GM23338 (cell line): ENCODE measurements around the gene C9orf85. TPM values are rescaled to one million over a fixed set of nuclear protein-coding genes. Genes with fewer than 3 reads are reported as not detected.
A peak's percentile ranks its signal among the peaks of the same experiment; 100 is the strongest.

ENCODE experiments used
- ATAC-seq: fragments of 200-7000 bp; cut with Tn5 transposase; 3 replicates; pipeline ENCODE4 v1.9.1; 2020
- DNase-seq: peaks from one replicate; pipeline ENCODE4 v3.0.0-alpha.2; 2015; ENCODE audit warnings: low spot score
- H2AFZ ChIP-seq: fragments of 200-600 bp; sonication (generic); 2 replicates; pipeline ENCODE4 v1.8.0; 2016; ENCODE audit warnings: antibody characterized with exemption, mild to moderate bottlenecking, moderate library complexity
- H3F3A ChIP-seq: fragments of 200-600 bp; sonication (generic); replicated peaks from 2 replicates; pipeline ENCODE4 v1.8.0; 2017; ENCODE audit warnings: antibody characterized with exemption, mixed run types, low read depth
- H3K27ac ChIP-seq: fragments of 200-600 bp; sonication (generic); 2 replicates; pipeline ENCODE4 v1.6.1; 2016; ENCODE audit warnings: low read depth
- H3K27me3 ChIP-seq: fragments of 200-600 bp; sonication (generic); 2 replicates; pipeline ENCODE4 v1.8.0; 2016; ENCODE audit warnings: mild to moderate bottlenecking, mixed run types, moderate library complexity; ENCODE audit not compliant: insufficient read depth
- H3K36me3 ChIP-seq: fragments of 200-600 bp; sonication (generic); 2 replicates; pipeline ENCODE4 v1.8.0; 2016; ENCODE audit warnings: mild to moderate bottlenecking; ENCODE audit not compliant: insufficient read depth
- H3K4me1 ChIP-seq: fragments of 200-600 bp; sonication (generic); 2 replicates; pipeline ENCODE4 v1.8.0; 2016; ENCODE audit warnings: mild to moderate bottlenecking, moderate library complexity; ENCODE audit not compliant: insufficient read depth
- H3K4me2 ChIP-seq: fragments of 200-600 bp; sonication (generic); 2 replicates; pipeline ENCODE4 v1.7.1; 2017; ENCODE audit warnings: mixed run types
- H3K4me3 ChIP-seq: fragments of 200-600 bp; sonication (generic); 2 replicates; pipeline ENCODE4 v1.6.1; 2016; ENCODE audit warnings: mixed run types
- H3K79me2 ChIP-seq: fragments of 200-600 bp; sonication (generic); replicated peaks from 2 replicates; pipeline ENCODE4 v1.8.0; 2017; ENCODE audit warnings: mild to moderate bottlenecking; ENCODE audit not compliant: insufficient read depth
- H3K9me2 ChIP-seq: fragments of 200-600 bp; sonication (generic); 2 replicates; pipeline ENCODE4 v1.8.0; 2017; ENCODE audit not compliant: insufficient read depth
- H4K20me1 ChIP-seq: fragments of 200-600 bp; sonication (generic); replicated peaks from 2 replicates; pipeline ENCODE4 v1.8.0; 2017; ENCODE audit warnings: mild to moderate bottlenecking; ENCODE audit not compliant: insufficient read depth
- H3K27ac Mint-ChIP-seq: 2 replicates; pipeline ENCODE4 v1.8.0; 2020; ENCODE audit warnings: inconsistent platforms, mild to moderate bottlenecking, moderate library complexity, mixed read lengths
- H3K27me3 Mint-ChIP-seq: 3 replicates; pipeline ENCODE4 v1.8.0; 2022; ENCODE audit warnings: low read depth, mild to moderate bottlenecking, moderate library complexity, mixed read lengths, inconsistent platforms; ENCODE audit not compliant: insufficient read depth, poor library complexity
- H3K36me3 Mint-ChIP-seq: 3 replicates; pipeline ENCODE4 v1.8.0; 2021; ENCODE audit warnings: low read depth, mild to moderate bottlenecking, inconsistent platforms, moderate library complexity, mixed read lengths
- H3K4me1 Mint-ChIP-seq: 3 replicates; pipeline ENCODE4 v1.8.0; 2020; ENCODE audit warnings: mild to moderate bottlenecking, inconsistent platforms, mixed read lengths
- H3K4me3 Mint-ChIP-seq: 3 replicates; pipeline ENCODE4 v1.8.0; 2021; ENCODE audit warnings: moderate library complexity, mild to moderate bottlenecking, inconsistent platforms, mixed read lengths
- H3K9me3 Mint-ChIP-seq: 3 replicates; pipeline ENCODE4 v1.8.0; 2020; ENCODE audit warnings: moderate library complexity, mild to moderate bottlenecking, inconsistent platforms, mixed read lengths
- ETS1 ChIP-seq: IDR thresholded peaks from 2 replicates; pipeline ENCODE4 v1.6.1; 2016; ENCODE audit warnings: antibody characterized with exemption
- EZH2 ChIP-seq: fragments of 200-600 bp; sonication (generic); IDR thresholded peaks from one replicate; pipeline ENCODE4 v1.8.0; 2017; ENCODE audit warnings: antibody characterized with exemption, mild to moderate bottlenecking, low read depth; ENCODE audit not compliant: unreplicated experiment
- NANOG ChIP-seq: IDR thresholded peaks from 2 replicates; pipeline ENCODE4 v1.6.1; 2016; ENCODE audit warnings: antibody characterized with exemption, borderline replicate concordance
- POLR2AphosphoS5 ChIP-seq: IDR thresholded peaks from 2 replicates; pipeline ENCODE4 v1.6.1; 2016; ENCODE audit warnings: antibody characterized with exemption, low read depth
- STAT1 ChIP-seq: IDR thresholded peaks from one replicate; pipeline ENCODE4 v1.6.1; 2016; ENCODE audit warnings: antibody characterized with exemption; ENCODE audit not compliant: unreplicated experiment
- ZNF114 ChIP-seq: fragments of 250-450 bp; sonication (Bioruptor Pico); IDR thresholded peaks from 2 replicates; pipeline ENCODE4 v1.5.0; 2020; ENCODE audit warnings: mild to moderate bottlenecking, moderate library complexity
- ZNF331 ChIP-seq: fragments of 250-450 bp; sonication (Bioruptor Pico); IDR thresholded peaks from 2 replicates; pipeline ENCODE4 v1.5.0; 2020; ENCODE audit warnings: low read depth, mild to moderate bottlenecking, moderate library complexity
- ZNF462 ChIP-seq: fragments of 250-450 bp; sonication (Bioruptor Pico); IDR thresholded peaks from 2 replicates; pipeline ENCODE4 v1.5.0; 2020; ENCODE audit warnings: mild to moderate bottlenecking, moderate library complexity
- polyA plus RNA-seq: library from polyadenylated mRNA; unstranded; fragments of >200 nt; fragmentation: Nextera tagmentation; extraction: Ambion mirVana; gene quantifications from 2 replicates; pipeline ENCODE4 v1.2.1, GENCODE V29; 2016
- total RNA-seq: library from RNA; depleted of rRNA; stranded (reverse); fragments of >200 nt; shearing (Covaris generic); gene quantifications from 2 replicates; pipeline ENCODE4 v1.2.3, GENCODE V29; 2014
- TF ChIP-seq, protein P1 (sequence below): IDR thresholded peaks from one replicate; pipeline ENCODE4 v1.6.1; 2018; ENCODE audit warnings: antibody characterized with exemption; ENCODE audit not compliant: unreplicated experiment

C9orf85 gene
- total and polyA plus RNA-seq, 2 experiments from 2014 or later = 10.3 to 20.8 TPM

DNA sequence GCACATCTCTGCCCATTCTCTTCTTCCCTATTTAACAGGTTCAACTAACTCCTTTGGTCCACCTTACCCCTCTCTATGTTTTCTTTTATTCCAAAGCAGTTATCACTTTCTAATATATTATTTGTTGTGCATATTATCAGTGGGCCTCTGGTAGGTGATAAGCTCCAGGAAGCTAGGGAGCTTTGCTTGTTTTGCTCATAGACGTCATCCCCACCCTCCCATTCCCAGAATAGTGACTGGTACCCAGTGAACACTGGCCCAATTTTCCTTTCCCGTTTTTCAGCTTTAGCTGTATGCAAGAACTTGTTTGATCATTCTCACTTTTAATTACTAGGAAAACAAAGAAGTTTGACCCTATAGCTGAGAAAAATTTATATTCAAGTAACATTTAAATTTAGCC lies 7.4 kb upstream of the C9orf85 start:
- no peak overlapping the region for H3K4me3 Mint-ChIP-seq
- ATAC-seq (no peak), DNase-seq (no peak)
- H3K36me3 Mint-ChIP-seq = peaks cover 13% of the 10 kb centered on the region; the same call in 2 of the 3 replicates
- no peak overlapping the region for H2AFZ ChIP-seq
- no peaks in the 10 kb centered on the region for H3F3A ChIP-seq
- no peaks in the 10 kb centered on the region for H3K9me3 Mint-ChIP-seq
- H3K36me3 ChIP-seq = peaks cover 5% of the 10 kb centered on the region; the same call in 1 of the 2 replicates
- peaks cover 73% of the 10 kb centered on the region for H4K20me1 ChIP-seq
- peak overlapping the region; percentile 61 for H3K4me2 ChIP-seq
- no peaks in the 10 kb centered on the region for H3K27me3 ChIP-seq
- peak overlapping the region; percentile 32; the same call in 1 of the 2 replicates for H3K4me3 ChIP-seq
- H3K79me2 ChIP-seq = peaks cover 100% of the 10 kb centered on the region
- peaks cover 80% of the 10 kb centered on the region for H3K4me1 Mint-ChIP-seq
- H3K9me2 ChIP-seq = no peaks in the 10 kb centered on the region
- TF ChIP-seq STAT1 (no peak), ZNF462 (no peak), ZNF331 (CRISPR knock-in tag) (no peak), POLR2AphosphoS5 (no peak), ZNF114 (CRISPR knock-in tag) (no peak), NANOG (no peak), EZH2 (no peak), ETS1 (no peak)
- TF ChIP-seq, protein P1, sequence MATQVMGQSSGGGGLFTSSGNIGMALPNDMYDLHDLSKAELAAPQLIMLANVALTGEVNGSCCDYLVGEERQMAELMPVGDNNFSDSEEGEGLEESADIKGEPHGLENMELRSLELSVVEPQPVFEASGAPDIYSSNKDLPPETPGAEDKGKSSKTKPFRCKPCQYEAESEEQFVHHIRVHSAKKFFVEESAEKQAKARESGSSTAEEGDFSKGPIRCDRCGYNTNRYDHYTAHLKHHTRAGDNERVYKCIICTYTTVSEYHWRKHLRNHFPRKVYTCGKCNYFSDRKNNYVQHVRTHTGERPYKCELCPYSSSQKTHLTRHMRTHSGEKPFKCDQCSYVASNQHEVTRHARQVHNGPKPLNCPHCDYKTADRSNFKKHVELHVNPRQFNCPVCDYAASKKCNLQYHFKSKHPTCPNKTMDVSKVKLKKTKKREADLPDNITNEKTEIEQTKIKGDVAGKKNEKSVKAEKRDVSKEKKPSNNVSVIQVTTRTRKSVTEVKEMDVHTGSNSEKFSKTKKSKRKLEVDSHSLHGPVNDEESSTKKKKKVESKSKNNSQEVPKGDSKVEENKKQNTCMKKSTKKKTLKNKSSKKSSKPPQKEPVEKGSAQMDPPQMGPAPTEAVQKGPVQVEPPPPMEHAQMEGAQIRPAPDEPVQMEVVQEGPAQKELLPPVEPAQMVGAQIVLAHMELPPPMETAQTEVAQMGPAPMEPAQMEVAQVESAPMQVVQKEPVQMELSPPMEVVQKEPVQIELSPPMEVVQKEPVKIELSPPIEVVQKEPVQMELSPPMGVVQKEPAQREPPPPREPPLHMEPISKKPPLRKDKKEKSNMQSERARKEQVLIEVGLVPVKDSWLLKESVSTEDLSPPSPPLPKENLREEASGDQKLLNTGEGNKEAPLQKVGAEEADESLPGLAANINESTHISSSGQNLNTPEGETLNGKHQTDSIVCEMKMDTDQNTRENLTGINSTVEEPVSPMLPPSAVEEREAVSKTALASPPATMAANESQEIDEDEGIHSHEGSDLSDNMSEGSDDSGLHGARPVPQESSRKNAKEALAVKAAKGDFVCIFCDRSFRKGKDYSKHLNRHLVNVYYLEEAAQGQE = no peak
- no peak overlapping the region for H3K27ac ChIP-seq
- no peaks in the 10 kb centered on the region for H3K27me3 Mint-ChIP-seq
- peaks cover 71% of the 10 kb centered on the region for H3K4me1 ChIP-seq
- no peak overlapping the region for H3K27ac Mint-ChIP-seq
